Nucleus accumbens (tissue), 56 donors: Measurements from ENCODE around the gene SETDB1.

Experiments
- DNase-seq, 56 donors: peaks; one replicate each; lab custom pipeline; 2025; lab: John Stamatoyannopoulos, UW

The SETDB1 gene

GRCh38 chr1:150973836-150974579, 47.8 kb downstream of the SETDB1 start:
- peak in 35 of 56 donors; percentile 12 to 79 (median 46) for DNase-seq

GRCh38 chr1:150974580-150975478, 48.7 kb downstream of the SETDB1 start, which contains the start of gene CERS2:
Gene CERS2, minus strand, starts transcription at chr1:150974835. Its CDS starts 5,745 bp downstream, at chr1:150969090.
- DNase-seq = peak in 48 of 56 donors; percentile 8 to 80 (median 56)

- no peak for DNase-seq
Observed at GRCh38 chr1:150976401-150976821, 50.2 kb downstream of the SETDB1 start.

GRCh38 chr1:150976879-150977694, 50.9 kb downstream of the SETDB1 start:
- peak in 51 of 56 donors; percentile 17 to 91 (median 63) for DNase-seq

- peak in 53 of 56 donors; percentile 11 to 95 (median 70) for DNase-seq
Observed at GRCh38 chr1:150979092-150980056, 53.2 kb downstream of the SETDB1 start.

GRCh38 chr1:150981177-150981804, 55.1 kb downstream of the SETDB1 start:
- no peak for DNase-seq

- no peak for DNase-seq
Observed at GRCh38 chr1:150981805-150982712, 55.9 kb downstream of the SETDB1 start, which contains the start of gene ANXA9. Gene ANXA9, plus strand, starts transcription at chr1:150982292. Its CDS starts 814 bp downstream, at chr1:150983106.

GRCh38 chr1:150985179-150985825, 59.1 kb downstream of the SETDB1 start:
- DNase-seq = no peak

GRCh38 chr1:150987924-150988323, 61.8 kb downstream of the SETDB1 start:
- DNase-seq = no peak

- no peak for DNase-seq
Observed at GRCh38 chr1:150992626-150993025, 66.5 kb downstream of the SETDB1 start.

- no peak for DNase-seq
Observed at GRCh38 chr1:150994248-150994647, 68.1 kb downstream of the SETDB1 start.

- no peak for DNase-seq
Observed at GRCh38 chr1:150995460-150995859, 69.3 kb downstream of the SETDB1 start.

GRCh38 chr1:150995896-150996295, 69.7 kb downstream of the SETDB1 start:
- peak in 13 of 56 donors; percentile 6 to 47 (median 23) for DNase-seq

- no peak for DNase-seq
Observed at GRCh38 chr1:150997126-150997872, 71.1 kb downstream of the SETDB1 start.

GRCh38 chr1:150997949-150998348, 71.8 kb downstream of the SETDB1 start:
- no peak for DNase-seq

GRCh38 chr1:150999051-150999674, 73.0 kb downstream of the SETDB1 start:
- DNase-seq = peak in 25 of 56 donors; percentile 5 to 39 (median 17)
